DOHH2 (cell line): ENCODE measurements around the gene STRA8.

Experiments
- H3F3A ChIP-seq: fragments of 200-600 bp; sonication (generic), shearing (Covaris generic); 2 replicates; pipeline ENCODE4 v1.6.0; 2016; ENCODE audit warnings: antibody characterized with exemption, mild to moderate bottlenecking; ENCODE audit not compliant: control insufficient read depth, insufficient read depth
- H3K27ac ChIP-seq: fragments of 200-600 bp; sonication (generic); 2 replicates; pipeline ENCODE4 v1.5.1; 2014; ENCODE audit warnings: low read depth, mild to moderate bottlenecking, low read length, moderate library complexity
- H3K27me3 ChIP-seq: fragments of 200-600 bp; sonication (generic); 2 replicates; pipeline ENCODE4 v1.6.1; 2014; ENCODE audit warnings: mild to moderate bottlenecking, low read length, mixed read lengths; ENCODE audit not compliant: control insufficient read depth
- H3K36me3 ChIP-seq: fragments of 200-600 bp; sonication (generic); 2 replicates; pipeline ENCODE4 v1.6.1; 2014; ENCODE audit warnings: mild to moderate bottlenecking, low read length, moderate library complexity, mixed read lengths; ENCODE audit not compliant: control insufficient read depth
- H3K4me1 ChIP-seq: fragments of 200-600 bp; sonication (generic); 2 replicates; pipeline ENCODE4 v1.6.1; 2014; ENCODE audit warnings: mild to moderate bottlenecking, low read length, mixed read lengths; ENCODE audit not compliant: control insufficient read depth
- H3K4me2 ChIP-seq: fragments of 200-600 bp; sonication (generic); 2 replicates; pipeline ENCODE4 v1.6.0; 2014; ENCODE audit warnings: mild to moderate bottlenecking, low read length, moderate library complexity
- H3K4me3 ChIP-seq: fragments of 200-600 bp; sonication (generic); 2 replicates; pipeline ENCODE4 v1.5.1; 2014; ENCODE audit warnings: mild to moderate bottlenecking, low read length, mixed read lengths
- H3K79me2 ChIP-seq: fragments of 200-600 bp; sonication (generic); 2 replicates; pipeline ENCODE4 v1.6.1; 2014; ENCODE audit warnings: mild to moderate bottlenecking, low read length, mixed read lengths; ENCODE audit not compliant: control insufficient read depth
- H3K9me2 ChIP-seq: fragments of 200-600 bp; sonication (generic); replicated peaks from 2 replicates; pipeline ENCODE4 v1.6.1; 2014; ENCODE audit warnings: mild to moderate bottlenecking, low read length, mixed read lengths; ENCODE audit not compliant: control insufficient read depth
- H3K9me3 ChIP-seq: fragments of 200-600 bp; sonication (generic); 2 replicates; pipeline ENCODE4 v1.6.1; 2014; ENCODE audit warnings: antibody characterized with exemption, low read length, mixed read lengths; ENCODE audit not compliant: control insufficient read depth, insufficient read depth
- H4K20me1 ChIP-seq: fragments of 200-600 bp; sonication (generic); 2 replicates; pipeline ENCODE4 v1.6.0; 2014; ENCODE audit warnings: low read depth, mild to moderate bottlenecking, antibody characterized with exemption, low read length, moderate library complexity; ENCODE audit not compliant: control insufficient read depth, insufficient read depth
- CTCF ChIP-seq: fragments of 200-600 bp; sonication (generic); IDR thresholded peaks from one replicate; pipeline ENCODE4 v1.5.1; 2014; ENCODE audit warnings: antibody characterized with exemption, mild to moderate bottlenecking, low read depth, low read length; ENCODE audit not compliant: poor library complexity, severe bottlenecking
- EZH2phosphoT487 ChIP-seq: fragments of 200-600 bp; sonication (generic); IDR thresholded peaks from 2 replicates; pipeline ENCODE4 v1.6.1; 2017; ENCODE audit warnings: borderline replicate concordance, mild to moderate bottlenecking, antibody characterized with exemption, low read length, moderate library complexity, mixed read lengths

The STRA8 gene

GRCh38 chr7:135283959-135284638, 50.5 kb downstream of the STRA8 start:
- H3K36me3 ChIP-seq, result no peaks in the 10 kb centered on the region
- no peaks in the 10 kb centered on the region for H3K9me2 ChIP-seq
- H4K20me1 ChIP-seq, result no peaks in the 10 kb centered on the region
- H3K4me3 ChIP-seq, result no peak overlapping the region
- no peaks in the 10 kb centered on the region for H3F3A ChIP-seq
- H3K79me2 ChIP-seq, result no peaks in the 10 kb centered on the region
- H3K27ac ChIP-seq, result no peak overlapping the region
- no peak for TF ChIP-seq CTCF
- no peak for TF ChIP-seq EZH2phosphoT487
- no peaks in the 10 kb centered on the region for H3K4me1 ChIP-seq
- peaks cover 16% of the 10 kb centered on the region for H3K27me3 ChIP-seq
- H3K9me3 ChIP-seq, result no peaks in the 10 kb centered on the region
- no peak overlapping the region for H3K4me2 ChIP-seq

- Histone ChIP-seq H3K4me1 (no peaks in the 10 kb centered on the region), H3K4me3 (no peak overlapping the region), H3K27me3 (peaks cover 9% of the 10 kb centered on the region), H3K9me2 (no peaks in the 10 kb centered on the region), H3K27ac (no peak overlapping the region), H3K9me3 (no peaks in the 10 kb centered on the region), H3K79me2 (no peaks in the 10 kb centered on the region), H3K4me2 (no peak overlapping the region), H3F3A (no peaks in the 10 kb centered on the region), H3K36me3 (no peaks in the 10 kb centered on the region), H4K20me1 (no peaks in the 10 kb centered on the region)
- TF ChIP-seq EZH2phosphoT487 (no peak), CTCF (no peak)
These were observed 52.1 kb downstream of the STRA8 start for GRCh38 chr7:135285547-135286233.

- H3K4me3 ChIP-seq, result no peak overlapping the region
- no peaks in the 10 kb centered on the region for H3K9me3 ChIP-seq
- no peaks in the 10 kb centered on the region for H3K36me3 ChIP-seq
- H3K9me2 ChIP-seq, result no peaks in the 10 kb centered on the region
- no peaks in the 10 kb centered on the region for H3K4me1 ChIP-seq
- no peaks in the 10 kb centered on the region for H3K79me2 ChIP-seq
- H4K20me1 ChIP-seq, result no peaks in the 10 kb centered on the region
- TF ChIP-seq EZH2phosphoT487 (no peak), CTCF (no peak)
- no peak overlapping the region for H3K4me2 ChIP-seq
- H3K27me3 ChIP-seq, result peaks cover 2% of the 10 kb centered on the region; the same call in 1 of the 2 replicates
- no peak overlapping the region for H3K27ac ChIP-seq
- H3F3A ChIP-seq, result no peaks in the 10 kb centered on the region
These were observed 53.2 kb downstream of the STRA8 start for GRCh38 chr7:135286876-135287275.
